RWPE2 (cell line): Measurements from ENCODE around the gene PPP2R5C.

Source experiments
- ATAC-seq: fragments of 200-7000 bp; cut with Tn5 transposase; 3 replicates; pipeline ENCODE4 v1.9.1; 2021; ENCODE audit warnings: low read depth
- DNase-seq: peaks from one replicate; pipeline ENCODE4 v3.0.0-alpha.2; 2020; ENCODE audit warnings: low spot score
- H3K27ac ChIP-seq: fragments of 450-650 bp; 2 replicates; pipeline ENCODE4 v1.5.1; 2017; ENCODE audit warnings: mild to moderate bottlenecking; ENCODE audit not compliant: poor library complexity, severe bottlenecking
- H3K27me3 ChIP-seq: fragments of 250-450 bp; sonication (Bioruptor Pico); 2 replicates; pipeline ENCODE4 v1.5.1; 2021; ENCODE audit warnings: mild to moderate bottlenecking, moderate library complexity; ENCODE audit not compliant: insufficient read depth, poor library complexity, severe bottlenecking
- H3K36me3 ChIP-seq: fragments of 250-450 bp; sonication (Bioruptor Pico); 2 replicates; pipeline ENCODE4 v1.5.1; 2020; ENCODE audit warnings: low read depth, mild to moderate bottlenecking, moderate library complexity
- H3K4me1 ChIP-seq: fragments of 250-450 bp; sonication (Bioruptor Pico); 2 replicates; pipeline ENCODE4 v1.5.1; 2021; ENCODE audit warnings: mild to moderate bottlenecking, moderate library complexity; ENCODE audit not compliant: insufficient read depth, poor library complexity, severe bottlenecking
- H3K4me3 ChIP-seq: fragments of 250-450 bp; sonication (Bioruptor Pico); 2 replicates; pipeline ENCODE4 v1.5.1; 2021; ENCODE audit warnings: mild to moderate bottlenecking, moderate library complexity; ENCODE audit not compliant: severe bottlenecking
- H3K9me3 ChIP-seq: fragments of 250-450 bp; sonication (Bioruptor Pico); 2 replicates; pipeline ENCODE4 v1.5.1; 2021; ENCODE audit warnings: mild to moderate bottlenecking, moderate library complexity; ENCODE audit not compliant: severe bottlenecking
- TF ChIP-seq, protein P1 (sequence below): fragments of 450-650 bp; IDR thresholded peaks from one replicate; pipeline ENCODE4 v1.5.1; 2017; ENCODE audit warnings: mild to moderate bottlenecking, moderate library complexity; ENCODE audit not compliant: poor library complexity, severe bottlenecking

Gene PPP2R5C

GRCh38 chr14:101761881-101762529 lies 496 bp downstream of the PPP2R5C start:
- Histone ChIP-seq H3K36me3 (peaks cover 24% of the 10 kb centered on the region), H3K4me3 (peak overlapping the region; percentile 56), H3K27ac (peak overlapping the region; percentile 12), H3K4me1 (peaks cover 14% of the 10 kb centered on the region), H3K9me3 (no peaks in the 10 kb centered on the region), H3K27me3 (no peaks in the 10 kb centered on the region)
- no peak for ATAC-seq
- TF ChIP-seq, protein P1, sequence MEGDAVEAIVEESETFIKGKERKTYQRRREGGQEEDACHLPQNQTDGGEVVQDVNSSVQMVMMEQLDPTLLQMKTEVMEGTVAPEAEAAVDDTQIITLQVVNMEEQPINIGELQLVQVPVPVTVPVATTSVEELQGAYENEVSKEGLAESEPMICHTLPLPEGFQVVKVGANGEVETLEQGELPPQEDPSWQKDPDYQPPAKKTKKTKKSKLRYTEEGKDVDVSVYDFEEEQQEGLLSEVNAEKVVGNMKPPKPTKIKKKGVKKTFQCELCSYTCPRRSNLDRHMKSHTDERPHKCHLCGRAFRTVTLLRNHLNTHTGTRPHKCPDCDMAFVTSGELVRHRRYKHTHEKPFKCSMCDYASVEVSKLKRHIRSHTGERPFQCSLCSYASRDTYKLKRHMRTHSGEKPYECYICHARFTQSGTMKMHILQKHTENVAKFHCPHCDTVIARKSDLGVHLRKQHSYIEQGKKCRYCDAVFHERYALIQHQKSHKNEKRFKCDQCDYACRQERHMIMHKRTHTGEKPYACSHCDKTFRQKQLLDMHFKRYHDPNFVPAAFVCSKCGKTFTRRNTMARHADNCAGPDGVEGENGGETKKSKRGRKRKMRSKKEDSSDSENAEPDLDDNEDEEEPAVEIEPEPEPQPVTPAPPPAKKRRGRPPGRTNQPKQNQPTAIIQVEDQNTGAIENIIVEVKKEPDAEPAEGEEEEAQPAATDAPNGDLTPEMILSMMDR, result no peak
- DNase-seq, result no peak

DNA sequence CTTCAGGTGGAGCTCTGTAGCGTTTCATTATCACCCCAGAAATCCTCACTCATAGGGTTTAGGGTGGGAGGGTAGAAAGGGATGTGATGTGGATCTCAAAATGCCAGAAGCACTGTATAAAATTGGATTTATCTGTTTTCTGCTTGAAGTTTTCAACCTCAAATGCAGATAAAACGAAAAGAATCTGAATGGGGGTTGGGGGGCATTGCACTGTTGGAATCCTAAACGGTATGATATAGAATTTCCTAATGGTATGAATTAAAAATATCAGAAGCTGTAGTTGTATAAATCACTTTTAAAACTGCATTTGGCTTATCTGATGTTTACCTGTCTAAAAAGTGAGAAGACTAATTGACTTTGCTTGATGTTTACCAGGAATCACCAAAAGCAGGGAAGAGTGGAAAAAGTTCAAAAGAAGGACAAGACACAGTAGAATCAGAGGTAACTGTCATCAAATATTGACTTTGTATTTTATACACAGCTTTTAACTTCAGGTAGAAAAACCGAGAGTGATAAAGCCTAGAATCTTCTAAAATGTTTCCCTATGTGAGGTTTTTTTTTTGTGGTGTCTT lies 1.1 kb downstream of the PPP2R5C start:
- ATAC-seq (no peak), DNase-seq (no peak)
- no peaks in the 10 kb centered on the region for H3K27me3 ChIP-seq
- no peaks in the 10 kb centered on the region for H3K9me3 ChIP-seq
- H3K4me3 ChIP-seq, result peak overlapping the region; percentile 56
- TF ChIP-seq, protein P1, result no peak
- H3K27ac ChIP-seq, result no peak overlapping the region
- H3K36me3 ChIP-seq, result peaks cover 24% of the 10 kb centered on the region
- peaks cover 14% of the 10 kb centered on the region for H3K4me1 ChIP-seq

DNA sequence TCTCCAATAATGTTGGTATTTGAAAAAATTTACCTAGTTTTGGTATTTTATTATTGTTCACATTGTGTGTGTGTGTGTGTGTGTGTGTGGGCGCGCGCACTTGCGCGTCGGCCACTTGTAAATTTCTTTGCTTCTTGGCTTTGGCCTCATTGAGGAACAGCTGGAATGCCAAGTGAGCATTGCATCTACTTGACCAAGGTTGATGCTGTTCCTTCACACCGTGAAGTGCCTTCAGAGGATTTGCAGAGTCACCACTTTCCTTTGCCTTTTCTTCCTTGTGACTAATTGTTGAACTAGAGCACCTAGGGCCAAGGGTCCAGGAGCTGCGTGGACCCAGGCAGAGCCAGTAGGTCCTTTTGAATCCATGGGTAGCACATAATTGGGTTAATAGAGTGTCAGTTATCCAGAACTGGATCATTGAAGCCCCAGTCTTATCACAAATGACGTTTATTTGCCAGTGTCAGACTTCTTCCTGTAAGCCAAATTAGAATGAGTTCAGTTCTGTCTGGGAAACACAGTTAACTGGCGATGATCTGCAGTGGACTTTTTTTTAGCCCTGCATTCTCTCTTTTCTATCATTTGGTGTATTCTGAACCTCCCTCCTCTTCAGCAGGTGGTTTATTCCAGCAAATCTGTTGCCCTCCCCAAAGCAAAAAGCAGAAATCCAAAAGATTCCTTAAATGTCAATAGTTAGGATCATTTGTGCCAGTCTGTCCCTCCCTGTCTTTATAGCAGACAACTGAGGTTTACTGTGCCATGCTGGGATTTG lies 2.6 kb downstream of the PPP2R5C start:
- TF ChIP-seq, protein P1, result no peak
- Histone ChIP-seq H3K9me3 (no peaks in the 10 kb centered on the region), H3K36me3 (peaks cover 24% of the 10 kb centered on the region), H3K27ac (no peak overlapping the region), H3K4me3 (no peak overlapping the region), H3K4me1 (peaks cover 14% of the 10 kb centered on the region), H3K27me3 (no peaks in the 10 kb centered on the region)
- ATAC-seq (no peak), DNase-seq (no peak)

DNA sequence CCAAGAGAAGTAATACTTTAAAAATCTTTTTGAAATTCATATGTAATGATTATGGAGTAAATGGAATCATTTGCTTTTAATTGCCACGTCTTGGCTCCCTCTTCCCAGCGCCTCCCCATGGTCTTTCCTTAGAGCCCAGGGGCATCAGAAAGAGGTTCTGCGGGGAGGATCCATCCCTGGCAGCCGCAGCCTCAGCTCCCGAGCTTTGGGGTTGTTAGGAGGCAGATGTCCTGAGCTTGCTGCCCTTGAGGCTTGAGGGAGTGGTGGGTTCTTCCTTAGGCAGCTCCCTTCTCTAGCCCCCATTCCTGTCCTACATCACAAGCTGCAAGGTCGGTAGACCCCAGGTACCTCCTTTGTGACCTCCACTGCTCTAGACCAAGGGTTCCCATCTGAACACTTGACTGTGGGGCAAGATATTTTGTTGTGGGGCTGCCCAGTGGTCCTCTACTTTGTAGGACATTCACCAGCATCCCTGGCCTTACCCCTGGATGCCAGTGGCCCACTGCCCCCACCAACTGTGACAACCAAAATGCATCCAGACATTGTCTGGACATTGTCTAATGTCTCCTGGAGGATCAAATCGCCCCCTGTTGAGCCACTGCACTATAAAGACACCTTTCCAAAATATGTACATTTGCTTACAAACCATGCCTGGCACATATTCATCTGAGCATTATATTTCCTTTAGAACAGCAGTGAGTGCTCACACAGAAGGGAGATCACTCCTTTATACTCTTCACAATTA lies 6.3 kb downstream of the PPP2R5C start:
- Histone ChIP-seq H3K36me3 (peaks cover 24% of the 10 kb centered on the region), H3K9me3 (no peaks in the 10 kb centered on the region), H3K27ac (no peak overlapping the region), H3K27me3 (no peaks in the 10 kb centered on the region), H3K4me1 (peaks cover 5% of the 10 kb centered on the region), H3K4me3 (no peak overlapping the region)
- TF ChIP-seq, protein P1, result no peak
- DNase-seq, result no peak
- ATAC-seq, result no peak
